Body of pancreas (tissue), 4 donors: ENCODE data around the gene IDH3G.

Experiments
- CTCF ChIP-seq, 7 experiments: fragments of 450-650 bp in 4 of 7; fragments of 200-600 bp in 3 of 7; sonication (generic) in 3 of 7; IDR thresholded peaks; one replicate each; pipeline ENCODE4 v1.5.1; 2016 to 2019; ENCODE audit warnings: antibody characterized with exemption in 7 of 7
- POLR2A ChIP-seq, 3 donors: fragments of 450-650 bp; IDR thresholded peaks; one replicate each; pipeline ENCODE4 v1.6.1; 2016; ENCODE audit warnings: antibody characterized with exemption in 3 of 3, mild to moderate bottlenecking in 2 of 3

GRCh38 chrX:153782871-153783270 is 11.3 kb downstream of the IDH3G start:
- TF ChIP-seq CTCF (IDR thresholded peaks at IDR 0.05) (no peak), POLR2A (IDR thresholded peaks at IDR 0.05) (no peak)
